ENCODE data around the gene AMBP.
"Not testable (repeated sequence)": the region's sequence is repeated elsewhere in the genome, so short reads cannot be mapped to it uniquely, and the experiment has no call there.

AMBP gene

DNA sequence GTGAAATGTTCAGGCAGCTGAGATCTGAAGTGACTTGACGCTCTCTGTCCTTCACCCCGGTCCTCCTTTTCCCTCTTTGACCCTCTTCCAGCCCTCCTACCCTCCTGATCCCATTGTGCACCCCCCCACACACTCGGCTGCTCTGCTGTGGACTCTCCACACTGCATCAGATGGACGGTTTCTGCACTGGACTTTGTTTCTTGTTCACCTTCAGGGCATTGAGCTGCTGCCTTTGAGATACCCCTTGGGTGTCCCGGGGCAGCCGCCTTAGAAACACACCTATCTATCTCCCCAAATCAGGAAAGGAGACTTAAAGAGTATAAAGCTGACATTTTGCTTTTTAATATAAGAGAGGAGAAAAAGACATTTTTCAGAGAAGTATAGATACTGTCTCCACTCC, 27.5 kb downstream of the AMBP start:
- DNase-seq (ENCODE audit: low spot score) = no peak

DNA sequence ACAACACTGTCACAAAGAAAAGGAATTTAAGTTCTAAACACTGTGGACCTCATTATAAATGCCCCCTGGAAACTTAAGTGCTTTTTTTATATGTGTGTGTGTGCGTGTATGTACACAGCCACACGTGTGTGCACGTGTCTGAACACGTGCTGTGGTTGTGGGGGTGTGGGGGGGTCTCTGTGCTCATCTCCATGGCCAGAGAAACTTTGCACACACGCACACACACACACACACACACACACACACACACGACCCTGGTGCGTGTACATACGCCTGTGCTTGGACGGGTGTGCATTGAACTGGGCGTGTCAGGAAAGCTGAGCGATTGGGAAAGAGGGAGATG, 27.9 kb downstream of the AMBP start:
- DNase-seq (ENCODE audit: low spot score) = no peak

DNA sequence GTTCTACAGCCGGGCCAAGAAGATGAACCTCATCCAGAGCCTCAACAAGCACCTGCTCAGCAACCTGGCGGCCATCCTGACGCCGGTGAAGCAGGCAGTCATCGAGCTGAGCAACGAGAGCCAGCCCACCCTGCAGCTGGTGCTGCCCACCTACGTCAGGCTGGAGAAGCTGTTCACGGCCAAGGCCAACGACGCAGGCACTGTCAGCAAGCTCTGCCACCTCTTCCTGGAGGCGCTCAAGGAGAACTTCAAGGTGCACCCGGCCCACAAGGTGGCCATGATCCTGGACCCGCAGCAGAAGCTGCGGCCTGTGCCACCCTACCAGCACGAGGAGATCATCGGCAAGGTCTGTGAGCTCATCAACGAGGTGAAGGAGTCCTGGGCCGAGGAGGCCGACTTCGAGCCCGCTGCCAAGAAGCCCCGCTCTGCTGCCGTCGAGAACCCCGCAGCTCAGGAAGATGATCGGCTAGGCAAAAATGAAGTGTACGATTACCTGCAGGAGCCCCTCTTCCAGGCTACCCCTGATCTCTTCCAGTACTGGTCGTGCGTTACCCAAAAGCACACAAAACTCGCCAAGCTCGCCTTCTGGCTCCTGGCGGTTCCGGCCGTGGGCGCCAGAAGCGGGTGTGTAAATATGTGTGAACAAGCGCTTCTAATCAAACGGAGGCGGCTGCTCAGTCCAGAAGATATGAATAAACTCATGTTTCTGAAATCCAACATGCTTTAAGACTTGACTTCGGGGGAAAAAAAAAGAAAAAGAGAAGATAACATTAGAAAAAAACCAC, 28.5 kb downstream of the AMBP start:
- DNase-seq (ENCODE audit: low spot score) = no peak

DNA sequence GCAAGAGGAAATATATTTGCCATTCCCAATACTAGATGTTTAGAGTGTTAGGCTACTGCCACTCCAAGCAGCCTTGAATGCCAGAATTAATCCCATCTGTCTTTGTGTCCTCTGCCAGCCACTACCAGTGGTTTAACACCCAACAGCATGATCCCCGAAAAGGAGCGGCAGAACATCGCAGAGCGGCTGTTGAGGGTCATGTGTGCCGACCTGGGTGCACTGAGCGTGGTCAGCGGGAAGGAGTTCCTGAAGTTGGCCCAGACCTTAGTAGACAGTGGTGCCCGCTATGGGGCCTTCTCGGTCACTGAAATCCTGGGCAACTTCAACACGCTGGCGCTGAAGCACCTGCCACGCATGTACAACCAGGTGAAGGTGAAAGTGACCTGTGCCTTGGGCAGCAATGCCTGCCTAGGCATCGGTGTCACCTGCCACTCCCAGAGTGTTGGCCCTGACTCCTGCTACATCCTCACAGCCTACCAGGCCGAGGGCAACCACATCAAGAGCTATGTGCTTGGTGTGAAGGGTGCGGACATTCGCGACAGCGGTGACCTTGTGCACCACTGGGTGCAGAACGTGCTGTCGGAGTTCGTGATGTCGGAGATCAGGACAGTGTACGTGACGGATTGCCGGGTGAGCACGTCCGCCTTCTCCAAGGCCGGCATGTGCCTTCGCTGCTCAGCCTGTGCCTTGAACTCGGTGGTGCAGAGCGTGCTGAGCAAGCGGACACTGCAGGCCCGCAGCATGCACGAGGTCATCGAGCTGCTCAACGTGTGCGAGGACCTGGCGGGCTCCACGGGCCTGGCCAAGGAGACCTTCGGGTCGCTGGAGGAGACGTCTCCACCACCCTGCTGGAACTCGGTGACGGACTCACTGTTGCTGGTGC, 29.3 kb downstream of the AMBP start:
- no peak for DNase-seq (ENCODE audit: low spot score)

DNA sequence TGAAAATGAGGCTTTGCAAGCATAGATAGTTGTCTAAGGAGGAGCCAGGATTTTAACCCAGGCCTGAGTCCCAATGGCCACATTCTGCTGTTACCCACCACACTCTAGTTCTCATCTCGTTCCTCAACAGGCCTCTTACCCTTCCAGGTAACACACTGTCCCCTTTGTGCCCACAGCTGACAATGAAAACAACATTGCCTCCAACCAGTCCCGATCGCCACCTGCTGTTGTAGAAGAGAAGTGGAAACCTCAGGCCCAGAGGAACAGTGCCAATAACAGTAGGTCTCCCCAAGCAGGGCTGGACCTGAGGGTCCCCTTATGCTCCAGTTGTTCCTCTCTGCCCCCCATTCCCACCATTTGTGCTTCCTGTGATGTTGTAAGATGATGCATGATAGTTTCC, 30.4 kb downstream of the AMBP start:
- DNase-seq (ENCODE audit: low spot score) = no peak

DNA sequence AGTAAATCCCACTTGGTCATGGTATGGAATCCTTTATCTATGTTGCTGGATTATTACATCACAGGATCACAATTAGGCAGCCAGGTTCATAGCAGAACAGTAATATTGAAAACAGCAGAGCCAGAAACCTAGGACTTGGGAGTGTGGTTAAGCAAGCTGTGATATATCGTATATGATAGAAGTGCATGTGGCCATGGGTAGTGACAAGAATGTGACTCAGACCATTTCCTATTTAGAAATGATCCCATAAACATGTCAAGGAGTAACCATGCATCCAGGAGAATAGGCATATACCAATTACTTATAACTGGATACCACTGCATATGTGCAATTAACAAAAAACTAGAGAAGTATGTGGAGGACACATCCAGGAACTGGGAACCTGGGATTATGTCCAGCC, 31.2 kb downstream of the AMBP start:
- no peak for DNase-seq (ENCODE audit: low spot score)

DNA sequence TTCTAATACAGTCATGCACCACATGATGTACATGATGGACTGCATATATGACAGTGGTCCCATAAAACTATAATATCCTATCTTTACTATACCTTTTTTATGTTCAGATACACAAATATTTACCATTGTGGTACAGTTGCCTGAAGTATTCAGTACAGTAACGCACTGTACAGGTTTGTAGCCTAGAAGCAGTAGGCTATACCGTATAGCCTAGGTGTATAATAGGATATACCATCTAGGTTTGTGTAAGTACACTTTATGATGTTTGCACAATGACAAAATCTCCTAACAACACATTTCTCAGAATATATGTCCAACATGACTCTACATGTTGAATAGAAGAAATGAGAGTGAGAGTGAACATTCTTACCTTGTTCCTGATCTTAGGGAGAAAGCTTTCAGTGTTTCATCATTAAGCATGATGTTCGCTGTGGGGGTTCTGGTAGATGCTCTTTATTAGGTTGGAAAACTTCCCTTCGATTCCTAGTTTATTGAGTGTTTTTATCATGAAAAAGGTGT, 31.8 kb downstream of the AMBP start:
- no peak for DNase-seq (ENCODE audit: low spot score)

DNA sequence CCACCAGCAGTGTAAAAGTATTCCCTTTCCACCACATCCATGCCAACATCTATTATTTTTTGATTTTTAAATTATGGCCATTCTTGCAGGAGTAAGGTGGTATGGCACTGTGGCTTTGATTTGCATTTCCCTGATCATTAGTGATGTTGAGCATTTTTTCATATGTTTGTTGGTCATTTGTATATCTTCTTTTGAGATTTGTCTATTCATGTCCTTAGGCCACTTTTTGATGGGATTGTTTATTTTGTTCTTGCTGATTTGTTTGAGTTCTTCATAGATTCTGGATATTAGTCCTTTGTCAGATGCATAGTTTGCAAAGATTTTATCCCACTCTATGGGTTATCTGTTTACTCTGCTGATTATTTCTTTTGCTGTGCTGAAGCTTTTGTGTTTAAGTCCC, 34.4 kb downstream of the AMBP start:
- not testable (repeated sequence) for DNase-seq (ENCODE audit: low spot score)

DNA sequence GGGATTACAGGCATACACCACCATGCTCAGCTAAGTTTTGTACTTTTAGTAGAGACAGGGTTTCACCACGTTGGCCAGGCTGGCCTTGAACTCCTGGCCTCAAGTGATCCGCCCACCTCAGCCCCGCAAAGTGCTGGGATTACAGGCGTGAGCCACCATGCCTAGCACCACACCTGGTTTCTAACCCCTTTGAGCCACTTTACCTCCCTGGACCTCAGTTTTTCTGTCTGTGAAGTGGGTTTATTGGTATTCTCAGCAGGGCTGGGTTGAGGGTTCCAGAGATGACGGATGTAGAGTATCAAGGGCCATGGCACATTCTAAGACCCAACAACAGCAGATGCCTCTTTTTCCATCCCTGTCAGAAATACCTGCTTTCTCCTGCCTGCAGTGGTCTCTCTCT, 38.6 kb downstream of the AMBP start:
- no peak for DNase-seq (ENCODE audit: low spot score)

DNA sequence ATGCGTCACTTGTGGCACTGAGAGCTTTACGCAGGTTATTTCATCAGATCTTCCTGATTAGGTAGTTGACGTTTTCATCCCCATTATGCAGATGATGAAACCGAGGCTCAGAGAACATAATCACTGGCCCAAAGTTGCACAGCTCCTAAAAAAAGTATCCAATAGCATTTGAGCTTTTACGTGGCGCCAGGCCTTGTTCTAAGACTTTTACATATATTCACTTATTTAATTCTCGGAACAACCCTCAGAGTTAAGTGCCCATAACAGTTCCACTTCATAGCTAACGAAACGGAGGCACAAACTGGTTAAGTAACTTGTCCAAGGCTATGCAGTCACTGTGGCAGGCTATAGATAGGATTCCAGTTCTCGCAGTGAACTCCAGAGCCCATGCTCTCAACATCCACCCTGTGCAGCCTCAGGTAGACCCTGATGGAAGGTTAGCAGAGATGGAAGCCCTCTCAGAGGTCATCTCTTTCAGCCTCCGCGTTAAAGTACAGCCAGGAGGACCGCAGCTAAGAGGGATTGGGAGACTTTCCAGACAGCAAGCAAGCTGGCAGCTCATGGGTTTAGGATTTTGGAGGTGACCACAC, 39.3 kb downstream of the AMBP start:
- no peak for DNase-seq (ENCODE audit: low spot score)

DNA sequence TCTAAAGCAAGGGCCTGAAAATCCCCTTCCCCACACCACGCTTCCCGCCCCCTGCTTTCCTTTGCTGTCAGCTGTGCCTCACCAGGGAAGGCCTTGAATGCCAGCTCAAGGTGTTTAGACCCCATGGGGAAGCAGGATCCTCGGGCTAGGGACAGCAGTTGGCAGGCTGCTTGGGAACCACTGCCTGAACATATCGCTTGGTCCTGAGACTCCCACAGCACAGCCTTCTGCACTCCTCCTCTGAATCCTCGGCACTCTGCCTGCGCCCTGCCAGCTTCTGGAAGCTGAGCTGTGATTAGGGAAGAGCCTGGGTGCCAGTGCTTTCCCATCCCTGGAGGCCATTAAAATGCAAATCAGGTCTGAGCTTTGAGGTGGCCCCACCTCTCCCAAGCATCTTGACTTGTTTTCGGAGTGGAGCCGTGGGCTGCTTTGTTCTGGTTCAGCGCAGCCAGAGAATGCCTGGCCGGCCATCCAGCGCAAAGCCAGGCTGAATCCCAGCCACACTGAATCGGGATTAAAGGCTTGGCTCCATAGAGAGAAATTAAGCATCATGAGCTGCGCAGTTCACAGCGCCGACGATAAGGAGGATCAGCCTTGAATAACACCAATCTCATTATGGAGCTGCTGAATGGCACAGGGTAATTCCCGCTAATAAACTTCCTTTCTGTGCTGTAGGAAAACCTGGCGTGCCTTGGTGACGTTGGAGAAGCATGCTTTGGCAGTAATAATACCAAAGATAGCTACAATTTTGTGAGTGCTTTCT, 40.0 kb downstream of the AMBP start:
- no peak for DNase-seq (ENCODE audit: low spot score)

DNA sequence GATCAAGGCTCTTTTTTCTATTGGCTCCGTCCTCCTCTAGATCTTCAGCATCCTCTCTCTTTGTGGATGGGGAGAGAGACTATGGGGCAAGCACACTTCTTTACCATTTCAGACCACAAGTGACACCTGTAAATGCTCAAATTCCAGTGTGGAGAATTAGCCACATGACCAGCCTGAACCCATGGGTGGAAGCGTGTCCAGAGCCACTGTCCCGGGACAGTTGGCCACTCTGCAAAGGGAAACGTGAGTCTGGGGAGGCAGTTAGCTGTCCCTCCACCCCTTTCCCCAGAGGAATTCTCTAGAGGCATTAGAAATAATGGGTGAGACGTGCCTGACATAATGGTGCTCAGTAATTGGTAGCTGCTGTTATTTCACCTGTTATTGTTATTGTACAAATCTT, 40.9 kb downstream of the AMBP start:
- no peak for DNase-seq (ENCODE audit: low spot score)

DNA sequence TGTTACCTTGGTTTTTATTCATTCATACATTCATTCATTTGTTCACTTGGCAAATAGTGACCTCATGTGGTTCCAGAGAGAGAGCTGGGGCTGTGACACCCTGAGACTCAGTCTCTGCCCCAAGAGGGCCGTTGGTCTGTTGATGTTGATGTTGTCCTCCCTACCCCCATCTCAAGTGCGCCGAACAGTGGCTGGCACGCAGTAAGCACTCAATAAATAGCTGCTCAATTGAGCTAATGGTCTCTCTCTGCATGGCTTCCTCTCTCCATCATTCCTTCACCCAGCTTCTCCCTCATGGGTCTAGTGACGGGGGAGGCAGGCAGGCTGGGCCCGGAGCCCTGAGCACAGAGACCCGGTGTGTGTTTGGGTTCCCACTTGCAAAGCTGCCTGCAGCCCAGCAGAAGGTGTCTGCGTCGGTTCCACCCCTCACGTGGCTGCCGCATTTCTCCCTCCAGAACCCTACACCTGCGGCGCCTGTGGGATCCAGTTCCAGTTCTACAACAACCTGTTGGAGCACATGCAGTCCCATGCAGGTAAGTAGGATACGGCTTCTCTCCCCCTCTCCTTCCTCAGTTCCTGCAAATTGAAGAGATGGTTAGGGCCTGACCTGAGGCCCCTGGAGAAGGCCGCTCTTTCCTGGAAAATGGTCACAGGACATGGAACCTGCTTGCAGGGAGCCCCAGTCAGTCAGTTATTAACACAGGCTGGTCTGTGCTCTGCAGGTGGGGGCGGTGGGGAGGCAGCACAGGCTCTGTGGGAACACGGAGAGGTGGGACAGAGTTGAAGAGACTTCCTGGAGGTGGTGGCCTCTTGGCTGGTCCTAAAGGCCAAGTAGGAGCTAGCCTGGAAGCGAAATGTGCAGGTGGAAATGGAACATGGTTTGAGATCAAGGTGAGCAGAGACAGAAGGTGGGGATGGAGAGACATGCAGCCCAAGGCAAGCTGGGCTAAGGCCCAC, 42.0 kb downstream of the AMBP start:
- no peak for DNase-seq (ENCODE audit: low spot score)

DNA sequence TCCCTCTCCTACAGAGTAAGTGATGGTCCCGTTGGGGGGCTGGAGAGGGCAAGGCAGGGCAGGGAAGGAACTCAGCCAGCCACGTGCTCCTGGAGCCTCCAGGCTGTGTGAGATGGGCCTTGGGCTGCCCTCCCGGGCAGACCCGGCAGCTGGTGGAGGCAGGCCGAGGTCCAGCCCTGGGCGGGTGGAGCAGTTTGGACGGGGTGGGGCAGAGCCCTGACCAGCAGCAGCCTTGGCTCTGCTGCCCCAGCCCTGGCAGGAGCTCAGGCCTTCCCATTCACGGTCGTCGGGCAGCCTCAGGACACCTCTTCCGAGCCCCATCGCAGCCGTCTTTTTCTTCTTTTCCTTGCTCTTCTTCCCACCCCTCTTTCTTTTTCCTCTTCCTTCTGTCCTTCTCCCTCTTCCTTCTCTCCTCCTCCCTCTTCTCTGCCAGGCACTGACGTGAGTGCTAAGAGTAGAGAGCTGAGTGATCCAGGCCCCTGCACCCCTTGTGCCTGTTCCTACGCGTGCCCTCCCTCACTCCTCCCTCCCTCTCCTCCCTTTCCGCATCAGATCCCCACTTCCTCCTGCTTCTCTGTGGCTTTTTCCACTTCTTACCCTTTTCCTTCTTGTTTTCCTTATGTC, 42.8 kb downstream of the AMBP start:
- no peak for DNase-seq (ENCODE audit: low spot score)

DNA sequence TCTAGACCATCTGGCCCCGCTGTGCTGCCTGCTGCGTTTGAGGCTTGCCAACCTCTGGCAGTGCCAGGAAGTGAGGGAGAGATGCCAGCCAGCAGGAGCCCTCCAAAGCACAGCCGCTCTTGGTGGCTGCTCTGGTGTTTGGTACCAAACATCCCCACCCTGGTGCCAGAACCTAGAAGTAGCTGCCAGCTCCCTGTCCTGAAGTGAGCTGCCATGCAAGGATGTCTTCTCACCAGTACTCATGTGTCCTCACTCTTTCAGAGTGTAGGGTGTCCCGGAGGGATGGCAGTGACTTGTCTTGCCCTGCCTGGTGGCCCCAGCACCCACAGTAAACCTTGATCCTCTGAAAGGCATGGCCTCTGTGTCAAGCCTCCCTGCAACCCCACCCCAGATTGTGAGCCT, 43.4 kb downstream of the AMBP start:
- DNase-seq (ENCODE audit: low spot score) = no peak

DNA sequence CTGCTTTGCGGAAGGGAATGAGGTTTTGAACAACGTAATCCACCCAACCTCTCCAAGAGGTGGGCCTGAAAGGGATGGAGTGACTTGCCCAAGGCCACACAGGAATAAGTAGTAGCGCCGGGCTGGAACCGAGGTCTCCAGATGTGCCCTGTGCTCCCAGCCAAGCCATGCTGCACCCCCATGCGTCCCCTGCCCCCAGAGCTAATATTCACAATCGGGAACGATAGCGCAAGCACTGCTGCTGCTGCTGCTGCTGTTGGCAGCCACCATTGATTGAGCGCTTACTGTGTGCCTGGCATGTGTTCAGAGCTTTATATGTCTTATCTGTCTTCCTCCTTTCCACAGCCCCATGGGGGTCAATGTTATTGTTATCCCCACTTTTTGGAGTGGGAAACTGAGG, 43.9 kb downstream of the AMBP start:
- DNase-seq (ENCODE audit: low spot score) = no peak

DNA sequence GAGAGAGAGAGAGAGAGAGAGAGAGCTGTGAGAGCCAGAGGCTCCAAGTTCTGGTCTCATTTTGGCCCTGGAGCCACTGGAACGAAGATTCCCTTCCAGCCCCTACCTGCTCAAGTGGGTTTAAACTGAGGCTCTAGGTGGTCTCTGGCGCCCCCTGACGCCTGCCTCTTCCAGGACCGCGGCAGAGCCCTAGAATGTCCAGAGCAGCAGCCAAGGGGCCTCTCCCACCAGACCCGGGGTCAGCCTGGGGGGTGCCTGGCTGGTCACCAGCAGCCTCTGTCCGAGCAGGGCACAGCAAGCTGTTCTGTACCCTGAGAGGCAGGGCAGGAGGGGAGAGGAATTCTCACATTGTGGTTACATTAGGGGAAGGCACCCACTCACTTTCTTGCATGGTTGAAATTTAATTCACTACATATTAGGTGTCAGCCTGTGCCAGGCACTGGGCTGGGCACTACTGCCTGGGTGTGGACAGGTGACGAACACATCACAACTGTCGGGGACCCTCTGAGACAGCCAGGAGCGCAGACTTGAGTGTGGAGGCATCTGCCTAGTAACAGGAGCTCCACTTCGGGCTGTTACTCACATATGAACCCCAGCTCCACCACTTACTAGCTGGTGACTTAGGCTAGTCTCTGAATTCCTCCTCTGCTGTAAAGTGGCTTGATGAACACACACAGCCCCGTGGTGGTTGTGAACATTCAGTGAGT, 44.5 kb downstream of the AMBP start:
- DNase-seq (ENCODE audit: low spot score) = no peak

DNA sequence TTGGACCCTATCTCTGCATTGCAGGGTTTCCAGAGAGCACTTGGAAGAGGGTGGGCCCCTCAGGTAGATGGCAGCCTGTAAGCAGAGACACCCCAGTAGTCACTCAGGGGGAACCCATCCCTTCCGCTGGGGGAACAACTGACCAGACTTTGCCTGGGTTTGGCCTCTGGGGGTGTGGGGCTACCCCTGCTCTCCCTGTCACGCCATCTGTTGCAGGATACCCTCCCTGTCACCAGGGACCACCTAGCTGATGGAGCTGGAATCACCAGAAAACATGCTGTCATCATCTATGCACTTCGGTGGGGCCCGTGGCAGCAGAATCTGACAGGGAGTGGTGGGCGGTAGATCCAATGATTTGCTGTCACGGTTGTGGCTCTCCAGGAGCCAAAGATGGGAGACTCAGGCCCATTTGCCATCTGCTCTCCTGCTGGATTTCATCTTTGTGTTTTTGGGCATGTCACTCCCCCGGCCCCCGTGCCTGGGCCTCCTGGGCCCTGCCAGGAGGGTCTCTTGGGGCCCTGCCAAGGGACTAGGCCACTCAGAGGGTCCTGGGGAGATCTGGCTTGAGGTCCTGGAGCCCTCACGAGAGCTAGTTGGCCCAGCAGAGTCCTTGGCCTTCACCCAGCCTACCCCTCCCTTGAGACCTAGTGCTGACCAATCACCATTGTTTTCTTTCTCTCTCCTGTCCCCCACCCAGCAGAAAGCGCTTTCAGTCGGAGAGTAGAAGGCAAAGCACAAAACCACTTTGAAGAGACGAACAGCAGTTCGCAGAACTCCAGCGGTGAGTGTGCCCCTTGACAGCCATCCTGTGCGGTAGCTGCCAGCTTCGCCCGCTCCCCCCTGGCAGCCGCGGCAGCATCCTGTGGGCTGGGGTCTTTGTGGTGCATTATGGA, 45.9 kb downstream of the AMBP start:
- no peak for DNase-seq (ENCODE audit: low spot score)

All from germinal center (tissue), 1 donor.